Retinal pigment epithelial cell (primary cell): ENCODE data around the gene OGDH.

Source experiments
- DNase-seq: peaks from one replicate; pipeline ENCODE4 v3.0.0-alpha.2; 2010; ENCODE audit warnings: low read depth
- H3K4me3 ChIP-seq: 2 replicates; pipeline ENCODE4 v1.5.1; 2011; ENCODE audit warnings: mild to moderate bottlenecking, low read length, control low read depth, moderate library complexity
- TF ChIP-seq, protein P1 (sequence below): conservative IDR thresholded peaks from 2 replicates; pipeline ENCODE4 v1.5.1; 2011; ENCODE audit warnings: low read depth, low read length, control low read depth, inconsistent platforms

OGDH gene

DNA sequence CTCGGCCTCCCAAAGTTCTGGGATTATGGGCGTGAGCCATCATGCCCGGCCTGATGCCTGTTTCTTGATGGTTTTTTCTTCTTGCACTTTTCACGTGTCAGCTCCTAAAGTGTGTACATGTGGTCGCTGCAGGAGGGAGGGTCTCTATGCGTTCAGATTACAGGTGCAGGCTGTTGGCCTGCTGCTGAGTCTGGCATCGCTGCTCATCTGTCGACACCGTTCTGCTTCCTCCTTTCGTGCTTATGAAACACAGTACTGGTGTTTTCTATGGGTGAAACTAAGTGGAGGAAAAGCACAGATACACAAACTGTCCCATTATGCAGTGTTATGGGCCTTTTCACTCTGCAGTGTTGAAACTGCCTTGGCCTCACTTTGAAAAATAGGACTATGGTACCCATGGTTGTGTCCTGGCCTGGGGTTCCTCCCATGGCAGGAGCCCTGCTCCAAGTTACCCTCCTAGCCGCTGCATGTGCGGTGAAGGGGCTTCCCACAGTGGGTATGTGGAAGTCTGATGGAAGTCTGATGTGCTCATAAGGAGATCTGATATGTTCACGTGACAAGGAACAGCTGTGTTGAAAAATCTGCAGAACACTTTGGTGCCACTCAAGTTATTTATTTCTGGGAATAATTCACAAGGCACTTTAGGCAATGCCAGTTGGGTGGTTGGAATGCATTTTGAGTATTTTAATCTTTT, 23.5 kb downstream of the OGDH start:
- no peak for DNase-seq
- H3K4me3 ChIP-seq, result no peak overlapping the region
- TF ChIP-seq, protein P1, sequence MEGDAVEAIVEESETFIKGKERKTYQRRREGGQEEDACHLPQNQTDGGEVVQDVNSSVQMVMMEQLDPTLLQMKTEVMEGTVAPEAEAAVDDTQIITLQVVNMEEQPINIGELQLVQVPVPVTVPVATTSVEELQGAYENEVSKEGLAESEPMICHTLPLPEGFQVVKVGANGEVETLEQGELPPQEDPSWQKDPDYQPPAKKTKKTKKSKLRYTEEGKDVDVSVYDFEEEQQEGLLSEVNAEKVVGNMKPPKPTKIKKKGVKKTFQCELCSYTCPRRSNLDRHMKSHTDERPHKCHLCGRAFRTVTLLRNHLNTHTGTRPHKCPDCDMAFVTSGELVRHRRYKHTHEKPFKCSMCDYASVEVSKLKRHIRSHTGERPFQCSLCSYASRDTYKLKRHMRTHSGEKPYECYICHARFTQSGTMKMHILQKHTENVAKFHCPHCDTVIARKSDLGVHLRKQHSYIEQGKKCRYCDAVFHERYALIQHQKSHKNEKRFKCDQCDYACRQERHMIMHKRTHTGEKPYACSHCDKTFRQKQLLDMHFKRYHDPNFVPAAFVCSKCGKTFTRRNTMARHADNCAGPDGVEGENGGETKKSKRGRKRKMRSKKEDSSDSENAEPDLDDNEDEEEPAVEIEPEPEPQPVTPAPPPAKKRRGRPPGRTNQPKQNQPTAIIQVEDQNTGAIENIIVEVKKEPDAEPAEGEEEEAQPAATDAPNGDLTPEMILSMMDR, result no peak

DNA sequence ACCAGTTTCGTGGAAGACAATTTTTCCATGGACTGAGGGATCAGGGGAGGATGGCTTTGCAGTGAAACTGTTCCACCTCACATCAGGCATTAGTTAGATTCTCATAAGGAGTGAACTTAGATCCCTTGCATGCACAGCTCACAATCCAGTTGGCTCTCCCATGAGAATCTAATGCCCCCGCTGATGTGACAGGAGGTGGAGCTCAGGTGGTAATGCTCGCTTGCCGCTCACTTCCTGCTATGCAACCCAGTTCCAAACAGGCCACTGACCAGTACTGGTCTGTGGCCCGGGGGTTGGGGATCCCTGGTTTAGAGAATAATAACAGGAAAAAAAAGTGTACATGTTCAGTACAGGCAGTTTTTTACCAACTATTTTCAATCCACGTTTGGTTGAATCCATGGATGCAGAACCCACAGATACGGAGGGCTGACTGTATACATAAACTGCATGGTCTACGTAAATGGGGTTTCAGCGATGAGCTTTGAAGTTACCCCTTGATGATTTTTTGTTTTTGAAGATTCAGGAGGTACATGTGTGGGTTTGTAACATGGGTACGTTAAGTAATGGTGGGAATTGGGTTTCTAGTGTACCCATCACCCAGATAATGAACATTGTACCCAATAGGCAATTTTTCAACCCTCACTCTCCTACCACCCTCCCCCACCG, 24.5 kb downstream of the OGDH start:
- TF ChIP-seq, protein P1, result no peak
- DNase-seq, result no peak
- no peak overlapping the region for H3K4me3 ChIP-seq

DNA sequence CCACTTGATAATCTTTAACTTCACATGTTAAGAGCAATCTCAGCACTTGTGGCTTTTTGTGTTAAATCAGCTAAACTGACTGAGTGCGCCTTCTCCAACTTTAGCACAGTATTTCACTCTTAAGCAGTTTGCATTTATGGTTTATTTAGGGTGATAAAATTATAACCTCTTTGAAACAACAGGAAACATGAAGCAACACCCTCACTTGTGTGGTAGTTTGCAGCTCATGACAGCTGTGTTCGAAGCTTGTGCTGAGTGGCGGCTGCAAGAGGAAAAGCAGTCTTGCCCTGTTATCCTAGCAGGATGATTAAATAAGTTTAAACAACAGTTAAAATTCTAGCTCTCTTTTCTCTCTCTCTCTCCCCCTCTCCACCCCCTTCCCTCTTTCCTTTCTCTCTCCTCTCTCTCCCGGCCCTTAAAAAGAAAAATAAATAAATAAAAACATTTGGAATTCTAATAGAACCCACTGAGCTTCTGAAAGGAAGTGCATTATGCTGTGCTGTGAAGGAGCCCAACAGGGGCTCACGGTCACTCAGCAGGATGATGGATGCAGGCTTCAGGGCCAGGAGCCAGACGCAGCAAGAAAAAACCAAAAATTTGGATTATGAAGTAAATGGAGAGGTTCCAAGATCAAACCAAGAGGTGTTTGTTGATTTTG, 25.2 kb downstream of the OGDH start:
- DNase-seq, result no peak
- no peak overlapping the region for H3K4me3 ChIP-seq

DNA sequence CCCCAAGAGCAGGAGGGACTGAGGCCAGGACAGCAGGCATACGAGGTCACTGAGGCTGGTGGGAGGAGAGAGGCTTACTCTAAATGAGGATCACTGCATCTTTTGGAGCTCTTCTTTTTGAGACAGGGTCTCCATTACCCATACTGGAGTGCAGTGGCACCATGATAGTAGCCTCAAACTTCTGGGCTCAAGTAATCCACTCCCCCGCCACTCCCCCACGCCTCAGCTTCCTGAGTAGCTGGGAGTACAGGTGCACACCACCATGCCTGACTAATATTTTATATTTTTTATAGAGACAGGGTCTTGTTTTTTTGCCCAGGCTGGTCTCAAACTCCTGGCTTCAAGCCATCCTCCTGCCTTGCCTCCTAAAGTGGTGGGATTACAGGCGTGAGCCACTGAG, 25.8 kb downstream of the OGDH start:
- DNase-seq, result no peak
- no peak overlapping the region for H3K4me3 ChIP-seq
- TF ChIP-seq, protein P1, result no peak

More for the DNA sequence above, 25.2 kb downstream of the OGDH start:
- TF ChIP-seq, protein P1, result no peak

DNA sequence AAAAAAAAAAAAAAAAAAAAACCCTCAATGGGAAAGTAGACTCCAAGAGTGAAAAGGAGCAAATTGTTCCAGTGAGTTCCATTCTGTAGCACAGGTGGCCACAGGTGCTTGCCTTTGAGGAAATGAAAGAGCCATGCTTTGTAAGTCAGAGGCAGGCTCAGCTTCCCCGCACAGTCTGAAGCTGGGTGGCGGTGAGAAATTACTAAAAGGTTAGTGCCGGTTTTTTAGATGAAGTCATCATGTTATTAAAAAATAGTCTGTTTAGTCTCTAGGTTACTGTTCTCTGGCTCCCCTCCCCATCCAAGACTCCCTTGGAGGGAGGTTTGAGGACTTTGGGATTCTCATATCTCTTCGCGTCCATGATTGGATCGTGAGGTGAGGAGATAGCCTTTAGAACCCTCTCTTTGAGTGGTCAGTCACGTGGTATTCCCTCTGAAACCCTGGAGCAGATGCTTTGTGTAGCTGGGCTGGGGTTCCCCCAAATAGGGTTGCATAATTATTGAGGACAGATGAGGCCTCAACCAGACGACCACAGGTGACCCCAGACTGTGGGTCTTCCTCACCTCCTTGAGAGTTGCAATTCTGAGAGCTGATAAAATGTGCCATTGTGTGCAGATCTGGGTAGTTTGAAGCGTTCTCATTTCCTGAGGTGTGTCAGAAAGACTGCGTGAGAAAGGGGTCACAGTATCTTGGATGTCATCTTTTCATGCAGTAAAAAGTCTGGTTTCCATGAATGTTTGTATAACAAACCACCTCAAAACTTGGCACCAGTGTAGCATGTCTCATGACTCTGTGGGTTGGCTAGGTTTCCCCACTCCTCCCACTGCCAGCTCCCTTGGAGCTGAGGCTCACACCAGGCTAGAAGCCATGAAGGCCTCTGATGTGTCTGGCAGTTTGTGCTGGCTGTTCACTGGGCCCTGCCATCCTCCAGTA, 27.1 kb downstream of the OGDH start:
- H3K4me3 ChIP-seq, result no peak overlapping the region
- DNase-seq, result peak; percentile 86
- TF ChIP-seq, protein P1, result no peak

DNA sequence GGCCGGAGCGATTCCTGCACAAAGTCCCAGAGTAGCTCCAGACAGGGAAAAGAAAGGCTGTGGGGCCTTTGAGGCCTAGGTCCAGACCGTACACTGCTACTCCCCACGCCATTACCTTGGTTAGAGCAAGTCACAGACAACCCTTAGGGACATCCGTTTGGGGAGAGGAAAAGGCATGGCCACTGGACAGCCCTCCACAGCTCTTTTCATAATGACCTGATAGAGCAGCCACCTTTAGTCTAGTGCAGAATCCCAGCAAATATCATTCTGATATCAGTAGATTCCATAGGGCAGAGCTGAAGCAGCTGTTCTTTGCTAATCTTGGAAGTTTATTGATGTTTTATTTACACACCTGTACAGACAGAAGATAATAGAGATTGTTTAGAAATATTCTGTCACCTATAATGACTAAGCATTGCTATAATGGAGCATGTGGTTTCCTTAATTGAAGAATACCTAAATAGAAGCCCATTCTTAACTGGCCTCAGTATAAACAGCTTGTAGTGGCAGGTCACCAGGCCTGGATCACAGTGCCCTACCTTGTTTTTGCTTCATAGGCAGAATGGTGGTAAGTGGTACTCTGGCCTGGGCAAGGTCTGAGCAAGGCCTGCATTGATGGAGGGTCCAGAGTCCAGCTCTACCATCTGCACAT, 27.9 kb downstream of the OGDH start:
- H3K4me3 ChIP-seq, result no peak overlapping the region
- no peak for DNase-seq
- TF ChIP-seq, protein P1, result no peak
